Activated CD8-positive, alpha-beta memory T cell treated with anti-CD3 and anti-CD28 coated beads for 1 hour (primary cell): ENCODE data around the gene DSG4.

Experiments used
- DNase-seq, 2 donors: peaks; one replicate each; pipeline ENCODE4 v3.0.0-alpha.2; 2020; ENCODE audit warnings: low read depth in 1 of 2; ENCODE audit errors: extremely low read depth in 1 of 2

DSG4 gene

GRCh38 chr18:31403409-31403808 is 26.8 kb downstream of the DSG4 start:
- DNase-seq, result no peak

GRCh38 chr18:31407649-31408048 is 31.1 kb downstream of the DSG4 start:
- DNase-seq, result no peak

DNA sequence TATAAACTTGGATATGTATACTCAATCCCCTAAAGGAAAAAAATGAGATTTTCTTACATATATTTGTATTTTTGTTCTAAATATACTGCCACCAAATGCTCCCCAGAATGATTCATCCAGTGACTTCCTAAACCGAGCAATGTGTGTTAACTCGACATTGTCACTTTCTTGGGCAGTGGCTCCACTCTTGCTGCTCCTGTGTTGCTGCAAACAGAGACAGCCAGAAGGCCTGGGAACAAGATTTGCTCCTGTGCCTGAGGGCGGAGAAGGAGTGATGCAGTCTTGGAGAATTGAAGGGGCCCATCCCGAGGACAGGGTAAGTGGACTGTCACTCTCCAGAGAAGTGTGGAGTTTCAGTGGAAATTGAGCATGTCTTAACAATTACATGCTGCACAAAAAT is 32.7 kb downstream of the DSG4 start:
- no peak for DNase-seq

DNA sequence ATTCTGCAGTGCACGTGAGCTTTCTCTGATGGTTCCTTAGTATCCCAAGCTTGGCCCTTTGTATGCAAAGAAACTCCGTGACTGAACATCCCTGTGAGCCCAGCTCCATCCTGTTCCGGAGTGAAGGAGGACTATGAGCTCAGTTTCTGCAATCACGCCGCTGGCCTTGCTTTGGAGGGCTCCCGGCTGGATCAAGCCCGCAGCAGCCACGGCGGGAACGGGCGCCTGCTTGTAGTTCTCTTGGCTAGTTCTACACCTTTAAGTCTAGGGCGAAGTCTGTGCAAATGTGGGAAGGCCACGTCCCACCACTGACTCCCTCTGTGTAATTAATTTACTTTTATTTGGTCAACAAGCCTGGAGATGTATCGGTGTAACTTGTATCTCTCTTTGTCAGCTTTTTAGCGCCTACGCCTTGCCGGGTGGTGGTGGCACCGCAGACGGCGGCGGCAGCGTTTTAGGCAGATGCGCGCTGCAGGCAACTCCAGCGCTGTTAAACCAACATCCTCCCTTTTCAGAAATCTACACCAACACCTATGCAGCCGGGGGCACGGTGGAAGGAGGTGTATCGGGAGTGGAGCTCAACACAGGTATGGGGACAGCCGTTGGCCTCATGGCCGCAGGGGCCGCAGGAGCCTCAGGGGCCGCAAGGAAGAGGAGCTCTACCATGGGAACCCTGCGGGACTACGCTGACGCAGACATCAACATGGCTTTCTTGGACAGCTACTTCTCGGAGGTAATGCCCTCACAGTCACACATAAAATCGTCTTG is 34.3 kb downstream of the DSG4 start:
- no peak for DNase-seq

GRCh38 chr18:31413137-31413536 is 36.6 kb downstream of the DSG4 start:
- DNase-seq, result no peak

DNA sequence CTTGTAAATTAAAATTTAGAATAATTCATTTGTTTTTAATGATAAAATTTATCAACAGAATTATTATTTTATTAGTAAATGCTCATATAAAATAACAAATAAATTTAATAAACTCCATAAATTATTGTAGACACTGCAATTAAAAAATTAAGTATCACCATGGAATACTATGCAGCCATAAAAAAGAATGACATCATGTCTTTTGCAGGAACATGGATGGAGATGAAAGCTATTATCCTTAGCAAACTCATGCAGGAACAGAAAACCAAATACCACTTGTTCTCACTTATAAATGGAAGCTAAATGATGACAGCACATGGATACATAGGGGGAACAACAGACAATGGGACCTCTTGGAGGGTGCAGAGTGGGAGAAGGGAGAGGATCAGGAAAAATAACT is 41.3 kb downstream of the DSG4 start:
- no peak for DNase-seq

- DNase-seq, result no peak
These were observed 42.9 kb downstream of the DSG4 start for GRCh38 chr18:31419457-31419932.

DNA sequence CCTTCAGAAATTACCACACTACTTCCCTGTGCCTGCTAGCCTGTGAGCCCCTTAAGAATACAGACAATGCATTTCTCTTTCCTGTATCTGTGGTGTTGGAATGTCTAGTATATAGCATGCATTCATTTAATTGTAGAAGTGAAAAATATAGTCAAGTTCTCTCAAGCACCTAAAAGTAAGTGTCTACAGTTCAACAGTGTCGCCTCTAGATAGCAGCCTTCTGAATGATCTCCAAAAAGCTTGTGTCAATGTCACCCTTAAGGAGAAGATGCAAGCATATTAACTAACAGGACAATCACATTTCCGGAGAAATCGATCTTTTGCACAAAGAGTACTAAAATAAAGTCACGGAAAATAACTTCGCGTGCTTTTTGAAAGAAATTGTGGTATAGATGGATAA is 43.5 kb downstream of the DSG4 start:
- DNase-seq, result no peak

DNA sequence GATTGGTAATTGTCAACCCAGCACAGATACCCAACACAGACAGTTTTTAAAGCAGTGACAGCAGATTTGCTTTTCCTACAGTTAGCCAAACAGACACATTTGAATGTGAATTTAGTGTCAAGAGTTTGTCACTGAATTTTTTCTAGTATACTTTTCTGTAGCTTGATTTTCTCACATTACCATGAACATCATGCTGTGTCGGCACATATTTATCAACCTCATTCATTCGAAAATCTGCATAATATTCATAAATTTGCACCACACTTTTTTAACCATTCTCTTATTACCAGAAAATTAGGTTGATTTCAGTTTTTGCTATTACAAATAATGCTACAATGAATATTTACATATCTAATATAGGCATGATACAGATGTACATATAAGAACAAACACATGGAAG is 43.9 kb downstream of the DSG4 start:
- DNase-seq, result no peak

- no peak for DNase-seq
These were observed 47.9 kb downstream of the DSG4 start for GRCh38 chr18:31424383-31424988.

DNA sequence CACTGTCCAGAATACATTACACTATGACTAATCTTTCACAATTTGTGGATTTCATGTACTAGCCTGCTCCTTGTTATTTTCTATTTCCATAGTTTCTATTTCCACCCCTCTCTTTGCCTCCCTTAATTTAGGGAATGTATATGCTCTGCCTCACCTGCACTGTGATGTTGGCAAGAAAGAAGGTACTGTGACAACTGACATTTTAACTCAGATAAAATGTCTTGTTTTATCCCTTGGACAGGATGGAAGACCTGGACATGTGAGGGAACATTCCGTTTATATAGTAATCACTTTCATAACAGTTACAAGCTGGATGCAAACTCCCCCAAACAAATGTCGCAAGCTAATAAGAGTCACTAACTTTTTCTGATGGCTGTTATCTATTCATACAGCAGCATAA is 49.4 kb downstream of the DSG4 start:
- DNase-seq, result no peak

DNA sequence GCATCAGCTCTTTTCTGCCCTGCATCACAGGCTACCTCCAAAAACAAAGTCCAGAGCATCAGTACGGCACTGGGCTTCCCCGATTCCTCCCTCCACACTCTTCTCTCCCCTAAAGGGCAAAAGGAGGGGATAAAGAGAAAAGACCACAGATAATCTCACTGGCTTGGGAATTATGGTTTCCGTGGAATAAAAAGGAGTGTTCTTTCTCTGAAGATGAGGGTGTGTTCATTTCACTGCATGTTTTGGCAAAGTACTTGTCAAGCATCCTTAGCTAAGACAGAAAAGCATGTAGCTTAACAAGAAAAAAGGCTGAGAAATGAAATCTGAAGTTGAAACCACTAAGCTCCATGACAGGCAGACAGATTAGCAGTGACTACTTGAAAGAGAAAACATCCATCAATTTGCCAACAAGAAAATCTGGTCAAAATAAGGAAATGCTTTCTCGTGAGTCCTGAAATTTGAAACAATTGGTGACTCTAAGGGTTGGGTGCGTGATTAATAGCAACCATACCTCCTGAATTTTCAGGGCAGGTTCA is 50.4 kb downstream of the DSG4 start:
- no peak for DNase-seq

DNA sequence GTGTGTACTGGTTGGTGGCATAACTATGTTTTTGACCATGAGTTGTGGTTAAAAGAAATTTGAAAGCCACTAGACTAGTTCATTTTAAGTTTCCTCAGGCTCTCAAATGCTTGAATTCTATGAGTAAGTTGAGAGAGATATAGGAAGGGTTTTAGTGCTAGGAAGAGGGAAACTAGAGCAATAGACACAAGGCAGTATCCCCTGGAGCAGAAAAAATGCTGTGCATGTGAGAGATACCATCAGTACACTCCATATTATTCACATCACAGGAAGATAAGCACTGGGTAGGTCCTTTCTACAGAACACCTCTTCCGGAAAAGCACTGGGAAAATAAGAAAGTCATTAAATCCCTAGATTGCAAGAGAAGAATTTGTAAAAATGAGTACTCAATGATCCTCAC is 51.6 kb downstream of the DSG4 start:
- no peak for DNase-seq

DNA sequence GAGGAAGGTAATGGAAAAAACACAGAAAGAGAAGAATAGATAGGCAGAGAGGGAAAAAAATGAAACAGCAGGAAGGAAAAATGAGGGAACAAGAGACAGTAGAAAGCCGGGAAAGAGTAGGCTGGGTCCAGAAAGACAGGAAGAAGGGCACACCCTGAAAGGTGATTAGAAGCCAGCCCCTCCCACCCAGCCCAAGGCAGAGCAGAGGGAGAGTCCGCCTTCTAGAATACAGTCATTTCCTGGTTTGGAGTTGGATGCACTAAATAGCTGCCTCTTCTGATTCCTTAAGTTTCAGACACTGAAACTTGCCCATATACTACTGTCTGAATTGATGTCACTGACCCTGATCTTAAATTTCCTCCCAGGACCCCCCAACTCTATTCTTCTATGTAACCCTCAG is 53.0 kb downstream of the DSG4 start:
- no peak for DNase-seq

- no peak for DNase-seq
These were observed 53.5 kb downstream of the DSG4 start for GRCh38 chr18:31430072-31430471.

- DNase-seq, result no peak
These were observed 54.0 kb downstream of the DSG4 start for GRCh38 chr18:31430554-31430953.

DNA sequence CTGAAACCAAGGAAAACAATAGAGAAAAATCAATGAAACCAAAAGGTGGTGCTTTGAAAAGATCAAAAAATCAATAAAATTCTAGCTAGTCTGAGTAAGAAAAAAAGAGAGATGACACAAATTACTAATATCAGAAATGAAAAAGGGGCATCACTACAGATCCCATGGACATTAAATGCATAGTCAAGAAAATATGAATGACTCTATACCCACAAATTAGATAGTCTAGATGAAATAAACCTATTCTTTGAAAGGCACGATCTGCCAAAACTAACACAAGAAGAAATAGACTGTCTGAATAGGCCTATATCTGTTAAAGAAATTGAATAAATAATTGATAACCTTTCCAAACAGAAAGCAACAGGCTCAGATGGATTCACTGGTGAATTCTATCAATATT is 55.7 kb downstream of the DSG4 start:
- DNase-seq, result no peak

GRCh38 chr18:31436825-31437224 is 60.2 kb downstream of the DSG4 start:
- no peak for DNase-seq

GRCh38 chr18:31438402-31438801 is 61.8 kb downstream of the DSG4 start:
- no peak for DNase-seq

DNA sequence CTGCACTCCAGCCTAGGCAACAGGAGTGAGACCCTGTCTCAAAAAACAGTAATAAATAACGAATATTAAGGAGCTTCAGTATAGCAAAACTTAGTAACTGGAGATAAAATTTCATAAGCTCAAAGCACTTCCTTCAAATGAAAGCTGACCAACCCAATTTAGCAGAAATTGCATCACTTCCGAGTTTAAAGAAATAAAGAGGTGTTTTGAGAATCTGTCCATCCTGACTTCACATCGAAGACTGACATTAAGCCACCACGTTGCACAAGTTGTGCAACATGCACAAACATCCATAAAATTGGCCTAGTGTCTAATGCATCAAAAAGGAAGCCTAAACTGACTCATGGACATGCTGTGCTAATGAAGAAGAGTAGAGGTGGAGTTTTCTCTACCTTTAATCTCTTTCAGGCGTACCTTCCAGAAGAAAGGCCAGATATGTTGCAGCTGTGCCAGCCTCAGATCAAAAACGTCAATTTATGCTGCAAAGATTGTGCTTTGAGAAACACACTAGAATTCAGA is 63.3 kb downstream of the DSG4 start:
- DNase-seq, result no peak

DNA sequence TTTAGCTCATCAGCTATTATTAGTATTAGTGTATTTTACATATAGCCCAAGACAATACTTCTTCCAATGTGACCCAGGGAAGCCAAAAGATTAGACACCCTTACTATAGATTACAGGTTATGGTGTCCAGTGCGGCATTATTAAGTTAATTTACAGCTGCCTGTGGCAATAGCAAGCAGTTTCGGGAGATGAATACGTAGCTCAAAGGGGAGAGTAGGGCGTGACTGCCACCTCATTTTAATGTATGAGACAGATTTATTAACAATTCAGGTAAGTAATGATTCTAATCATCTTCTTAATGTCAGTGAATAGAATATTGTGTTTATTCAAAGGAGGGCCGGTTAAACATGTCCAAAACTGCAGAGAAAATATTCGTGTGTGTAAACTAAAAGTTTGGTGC is 64.2 kb downstream of the DSG4 start:
- no peak for DNase-seq

DNA sequence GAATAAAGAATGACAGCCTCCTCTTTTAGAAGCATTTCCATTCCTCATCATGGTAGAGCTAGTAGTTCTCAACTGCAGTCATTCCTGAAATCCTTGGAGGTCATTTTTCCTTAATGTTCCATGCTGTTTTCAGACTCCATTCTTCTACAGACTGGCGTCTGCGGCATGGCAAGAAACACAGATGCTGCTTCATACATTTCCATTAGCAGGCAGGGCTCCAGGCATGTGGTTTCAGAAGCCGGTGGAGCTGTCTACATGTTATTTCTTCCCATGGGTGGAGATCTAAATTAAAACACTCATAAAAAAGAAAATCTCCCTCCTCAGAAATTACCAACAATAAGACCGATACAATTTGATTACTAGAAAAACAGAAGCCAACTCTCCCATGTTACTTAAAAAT is 64.9 kb downstream of the DSG4 start:
- DNase-seq, result no peak
